DND-41 (cell line): Measurements from ENCODE around the gene C1QTNF6.

Experiments used
- EZH2 ChIP-seq: IDR thresholded peaks from 3 replicates; pipeline ENCODE4 v1.6.1; 2012; ENCODE audit warnings: borderline replicate concordance, low read depth, mild to moderate bottlenecking, moderate library complexity, low read length, inconsistent platforms; ENCODE audit not compliant: severe bottlenecking
- TF ChIP-seq, protein P1 (sequence below): IDR thresholded peaks from 2 replicates; pipeline ENCODE4 v1.5.1; 2012; ENCODE audit warnings: borderline replicate concordance, low read length, moderate library complexity, mild to moderate bottlenecking; ENCODE audit not compliant: poor library complexity, severe bottlenecking; ENCODE audit errors: extremely low read depth

DNA sequence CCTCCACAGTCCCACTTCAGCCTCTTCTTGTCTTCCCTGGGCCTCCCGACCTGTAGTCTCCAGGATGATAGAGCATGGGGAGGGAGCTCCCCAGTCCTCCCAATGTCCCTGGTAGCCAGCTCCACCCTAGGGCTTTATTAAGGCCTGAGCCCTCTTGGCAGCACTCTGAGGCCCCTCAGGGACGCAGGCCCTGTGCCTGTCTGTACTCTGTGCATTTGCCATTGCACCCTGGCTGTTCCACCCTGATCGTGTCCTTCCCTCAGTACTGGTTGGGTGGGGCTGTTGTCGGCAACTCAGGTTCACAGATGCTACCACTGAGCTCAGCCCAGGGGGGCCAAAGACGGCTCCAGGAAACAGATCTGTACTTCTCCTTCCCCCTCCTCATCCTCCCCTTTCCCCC, 17.0 kb upstream of the C1QTNF6 start:
- no peak for TF ChIP-seq EZH2
- TF ChIP-seq, protein P1, sequence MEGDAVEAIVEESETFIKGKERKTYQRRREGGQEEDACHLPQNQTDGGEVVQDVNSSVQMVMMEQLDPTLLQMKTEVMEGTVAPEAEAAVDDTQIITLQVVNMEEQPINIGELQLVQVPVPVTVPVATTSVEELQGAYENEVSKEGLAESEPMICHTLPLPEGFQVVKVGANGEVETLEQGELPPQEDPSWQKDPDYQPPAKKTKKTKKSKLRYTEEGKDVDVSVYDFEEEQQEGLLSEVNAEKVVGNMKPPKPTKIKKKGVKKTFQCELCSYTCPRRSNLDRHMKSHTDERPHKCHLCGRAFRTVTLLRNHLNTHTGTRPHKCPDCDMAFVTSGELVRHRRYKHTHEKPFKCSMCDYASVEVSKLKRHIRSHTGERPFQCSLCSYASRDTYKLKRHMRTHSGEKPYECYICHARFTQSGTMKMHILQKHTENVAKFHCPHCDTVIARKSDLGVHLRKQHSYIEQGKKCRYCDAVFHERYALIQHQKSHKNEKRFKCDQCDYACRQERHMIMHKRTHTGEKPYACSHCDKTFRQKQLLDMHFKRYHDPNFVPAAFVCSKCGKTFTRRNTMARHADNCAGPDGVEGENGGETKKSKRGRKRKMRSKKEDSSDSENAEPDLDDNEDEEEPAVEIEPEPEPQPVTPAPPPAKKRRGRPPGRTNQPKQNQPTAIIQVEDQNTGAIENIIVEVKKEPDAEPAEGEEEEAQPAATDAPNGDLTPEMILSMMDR = no peak
